HepG2 (cell line): ENCODE results near the gene PRKAR2B. TPM values are rescaled to one million over a fixed set of nuclear protein-coding genes. Genes with fewer than 3 reads are reported as not detected.

ENCODE experiments used
- ARNTL ChIP-seq: sonication (generic); formaldehyde crosslinking; IDR thresholded peaks from 2 replicates; pipeline ENCODE4 v1.4.0; 2020; ENCODE audit warnings: mild to moderate bottlenecking, missing genetic modification reagents
- HDAC6 ChIP-seq: fragments of 200-600 bp; sonication (generic); IDR thresholded peaks from 2 replicates; pipeline ENCODE4 v1.7.0; 2017; ENCODE audit warnings: mild to moderate bottlenecking, antibody characterized with exemption, low read length, low read depth
- MAFF ChIP-seq: IDR thresholded peaks from 2 replicates; pipeline ENCODE4 v1.6.1; 2011; ENCODE audit warnings: low read depth, low read length, improper control_type of control experiment
- MLXIP ChIP-seq: sonication (generic); formaldehyde crosslinking; IDR thresholded peaks from 2 replicates; pipeline ENCODE4 v1.9.0; 2021; ENCODE audit warnings: missing genetic modification reagents, borderline replicate concordance
- NFE2L2 ChIP-seq: fragments of 150-350 bp; IDR thresholded peaks from 2 replicates; pipeline ENCODE4 v1.6.1; 2014; ENCODE audit warnings: low read length
- RNF2 ChIP-seq: fragments of 450-650 bp; conservative IDR thresholded peaks from 2 replicates; pipeline ENCODE4 v1.6.1; 2016; ENCODE audit warnings: low read depth
- SAFB2 ChIP-seq: sonication (generic); formaldehyde crosslinking; IDR thresholded peaks from 2 replicates; pipeline ENCODE4 v1.5.1; 2020; ENCODE audit warnings: missing genetic modification reagents, low read depth, mild to moderate bottlenecking, borderline replicate concordance
- TBX3 ChIP-seq: fragments of 450-650 bp; IDR thresholded peaks from 2 replicates; pipeline ENCODE4 v1.6.1; 2017; ENCODE audit warnings: antibody characterized with exemption, mild to moderate bottlenecking, inconsistent platforms, borderline replicate concordance
- ZFY ChIP-seq: sonication (generic); formaldehyde crosslinking; IDR thresholded peaks from 2 replicates; pipeline ENCODE4 v1.4.0; 2020; ENCODE audit warnings: missing genetic modification reagents
- ZNF34 ChIP-seq: sonication (generic); formaldehyde crosslinking; IDR thresholded peaks from 2 replicates; pipeline ENCODE4 v1.4.0; 2020; ENCODE audit warnings: mild to moderate bottlenecking, missing genetic modification reagents, borderline replicate concordance
- ZNF441 ChIP-seq: sonication (generic); formaldehyde crosslinking; IDR thresholded peaks from 2 replicates; pipeline ENCODE4 v1.7.0; 2021; ENCODE audit warnings: missing genetic modification reagents, borderline replicate concordance
- ZNF605 ChIP-seq: sonication (generic); formaldehyde crosslinking; IDR thresholded peaks from 2 replicates; pipeline ENCODE4 v1.8.0; 2022; ENCODE audit warnings: mild to moderate bottlenecking, missing genetic modification reagents
- ZNF687 ChIP-seq: sonication (generic); formaldehyde crosslinking; IDR thresholded peaks from 2 replicates; pipeline ENCODE4 v1.5.1; 2020; ENCODE audit warnings: mild to moderate bottlenecking, missing genetic modification reagents, moderate library complexity
- ZNF782 ChIP-seq: sonication (generic); formaldehyde crosslinking; IDR thresholded peaks from 2 replicates; pipeline ENCODE4 v1.4.0; 2020; ENCODE audit warnings: missing genetic modification reagents, mild to moderate bottlenecking, borderline replicate concordance
- ZNF784 ChIP-seq: sonication (generic); formaldehyde crosslinking; IDR thresholded peaks from 2 replicates; pipeline ENCODE4 v1.5.1; 2020; ENCODE audit warnings: missing genetic modification reagents, mild to moderate bottlenecking, borderline replicate concordance
- polyA plus RNA-seq, 8 experiments: library from polyadenylated mRNA; depleted of rRNA in 3 of 8; stranded (reverse) in 7 of 8; unstranded in 1 of 8; fragments of >200 nt; fragmentation: Illumina TruSeq in 4 of 8; extraction: Trizol in 4 of 8; gene quantifications; 2 replicates each; pipeline versions ENCODE4 v1.2.1 to v1.2.3, GENCODE V29; 2011 to 2016; ENCODE audit warnings: low read depth in 4 of 8, missing spikeins in 1 of 8, mixed read lengths in 1 of 8; ENCODE audit not compliant: insufficient read depth in 1 of 8
- total RNA-seq, 5 experiments: library from RNA; depleted of rRNA; stranded (reverse); fragments of >200 nt; fragmentation: Illumina TruSeq; extraction: Trizol; gene quantifications; 2 replicates each; pipeline ENCODE4 v1.2.3, GENCODE V29; 2016; ENCODE audit warnings: low read depth in 1 of 5

The PRKAR2B gene
- total and polyA plus RNA-seq, 2 of the 13 experiments (the other 11 are each of a cell fraction or from before 2014, with no cell fraction given): not detected

GRCh38 chr7:106997487-106998271 is 46.8 kb upstream of the PRKAR2B start (continued):
- no peak for TF ChIP-seq ZNF687 (CRISPR knock-in tag)
- no peak for TF ChIP-seq ARNTL (CRISPR knock-in tag)
- TF ChIP-seq ZFY: no peak
- TF ChIP-seq TBX3: no peak
- no peak for TF ChIP-seq HDAC6
- TF ChIP-seq MAFF: 0 out of 2 replicates have a peak, but pooled peaks have one; percentile 22
- no peak for TF ChIP-seq ZNF441
- TF ChIP-seq RNF2: no peak
- TF ChIP-seq NFE2L2: peak; percentile 44; the same call in 1 of the 2 replicates
- no peak for TF ChIP-seq ZNF784
- TF ChIP-seq SAFB2 (CRISPR knock-in tag): no peak
- TF ChIP-seq ZNF782: no peak
- no peak for TF ChIP-seq ZNF605 (CRISPR knock-in tag)
- no peak for TF ChIP-seq ZNF34
- TF ChIP-seq MLXIP (CRISPR knock-in tag): no peak
